MM.1S (cell line): ENCODE results near the gene PTTG1.

ENCODE experiments used
- CTCF ChIP-seq: fragments of 300-600 bp; sonication (generic); IDR thresholded peaks from 2 replicates; pipeline ENCODE4 v1.5.1; 2016; ENCODE audit warnings: antibody characterized with exemption, low read length, mixed read lengths
- EZH2phosphoT487 ChIP-seq: fragments of 300-600 bp; sonication (generic); IDR thresholded peaks from 2 replicates; pipeline ENCODE4 v1.6.1; 2018; ENCODE audit warnings: antibody characterized with exemption, low read length

- peak; percentile 52 for TF ChIP-seq CTCF
- no peak for TF ChIP-seq EZH2phosphoT487
Observed at GRCh38 chr5:160390787-160391696, 30.6 kb upstream of the PTTG1 start.
